ENCODE measurements around the gene COX5B. TPM values are rescaled to one million over a fixed set of nuclear protein-coding genes. Genes with fewer than 3 reads are reported as not detected.
"Not testable (repeated sequence)": the region's sequence is repeated elsewhere in the genome, so short reads cannot be mapped to it uniquely, and the experiment has no call there.

COX5B gene
- 237 and 276 TPM in 2 replicates for total RNA-seq (2014; rRNA removed; shearing (Covaris generic))
- 156 and 171 TPM in 2 replicates for total RNA-seq (2022)
- Bru-seq, nascent RNA: percentile 89 among the genes with signal in this experiment
- percentile 89 among the genes with signal in this experiment for BruChase-seq, experiment 1, labeled RNA remaining after a 6-hour chase
- BruChase-seq, experiment 2, labeled RNA remaining after a 2-hour chase: percentile 74 among the genes with signal in this experiment
- long read RNA-seq, transcript COX5B-201 (4 exons, 712 nt): major isoform, 202 of 219 reads
- long read RNA-seq, partial matches to known transcripts: 7 of 219 reads
- long read RNA-seq, other reads (novel, unspliced or antisense): 4 of 219 reads

GRCh38 chr2:97645695-97646629 lies at the start of gene COX5B:
Gene COX5B (plus strand): TSS chr2:97646062. CDS start chr2:97646087, 25 bp downstream.
- Histone ChIP-seq H2AFZ (ENCODE audit: low read length) (peak within 1 kb of the TSS; percentile 99), H3K4me2 (ENCODE audit: low read length) (peak within 1 kb of the TSS; percentile 89), H3K36me3 (ENCODE audit: insufficient read depth, low read length) (peaks cover 39% of the 10 kb centered on the region), H3K4me1 (ENCODE audit: insufficient read depth, low read length, poor library complexity, severe bottlenecking) (peaks cover 20% of the 10 kb centered on the region), H3K4me3 (ENCODE audit: low read depth, low read length, poor library complexity, severe bottlenecking) (peak within 1 kb of the TSS; percentile 88), H3K79me2 (ENCODE audit: insufficient read depth, low read depth, low read length) (peaks cover 16% of the 10 kb centered on the region), H3K9me2 (ENCODE audit: insufficient read depth, low read length) (no peaks in the 10 kb centered on the region), H3K9me3 (ENCODE audit: low read length) (no peaks in the 10 kb centered on the region), H3K27ac (ENCODE audit: low read depth, low read length, poor library complexity, severe bottlenecking) (peak within 1 kb of the TSS; percentile 28), H4K20me1 (ENCODE audit: insufficient read depth, low read length) (no peaks in the 10 kb centered on the region)
- TF ChIP-seq EZH2phosphoT487 (IDR thresholded peaks at IDR 0.05; ENCODE audit: borderline replicate concordance, low read depth, low read length): no peak
- no peak for TF ChIP-seq CTCF (conservative IDR thresholded peaks at IDR 0.05; ENCODE audit: low read length)
- ChIA-PET POLR2A (interaction anchor here (0.5 to 4.2 kb wide), 8 partner anchors 11 to 72 kb away, joined by 3 to 44 read pairs (median 3); partner anchors contain the start of gene ACTR1B), CTCF (ENCODE audit: unreplicated experiment) (interaction anchor here (1.4 to 1.7 kb wide), 3 partner anchors 15 to 18 kb away, joined by 4 to 7 read pairs (median 4); partner anchors contain the start of gene ACTR1B)
- intact Hi-C loops (cut with micrococcal nuclease; ENCODE audit: unreplicated experiment): loop anchor here (1.0 kb wide), 1 partner anchor 18 kb away; the partner anchor contains the start of gene ACTR1B
- no TSS peak for BruUV-seq (replicated peaks)
- peak; percentile 98 for DNase-seq (ENCODE audit: low spot score)

GRCh38 chr2:97596180-97596579 lies 49.7 kb upstream of the COX5B start:
- H2AFZ ChIP-seq (ENCODE audit: low read length); H3K4me1 ChIP-seq (ENCODE audit: insufficient read depth, low read length, poor library complexity, severe bottlenecking); H3K9me3 ChIP-seq (ENCODE audit: low read length); CTCF ChIA-PET (ENCODE audit: unreplicated experiment); H3K36me3 ChIP-seq (ENCODE audit: insufficient read depth, low read length); H3K4me2 ChIP-seq (ENCODE audit: low read length); H3K79me2 ChIP-seq (ENCODE audit: insufficient read depth, low read depth, low read length); H3K27ac ChIP-seq (ENCODE audit: low read depth, low read length, poor library complexity, severe bottlenecking); DNase-seq (ENCODE audit: low spot score); H3K4me3 ChIP-seq (ENCODE audit: low read depth, low read length, poor library complexity, severe bottlenecking); H3K9me2 ChIP-seq (ENCODE audit: insufficient read depth, low read length); BruUV-seq (replicated peaks); POLR2A ChIA-PET; intact Hi-C loops (cut with micrococcal nuclease; ENCODE audit: unreplicated experiment); H4K20me1 ChIP-seq (ENCODE audit: insufficient read depth, low read length): not testable (repeated sequence)

GRCh38 chr2:97601537-97601936 lies 44.3 kb upstream of the COX5B start:
- H3K9me3 ChIP-seq (ENCODE audit: low read length); CTCF ChIA-PET (ENCODE audit: unreplicated experiment); POLR2A ChIA-PET; H3K4me3 ChIP-seq (ENCODE audit: low read depth, low read length, poor library complexity, severe bottlenecking); H3K4me2 ChIP-seq (ENCODE audit: low read length); H3K9me2 ChIP-seq (ENCODE audit: insufficient read depth, low read length); DNase-seq (ENCODE audit: low spot score); H3K79me2 ChIP-seq (ENCODE audit: insufficient read depth, low read depth, low read length); H3K27ac ChIP-seq (ENCODE audit: low read depth, low read length, poor library complexity, severe bottlenecking); BruUV-seq (replicated peaks); H2AFZ ChIP-seq (ENCODE audit: low read length); H3K4me1 ChIP-seq (ENCODE audit: insufficient read depth, low read length, poor library complexity, severe bottlenecking); H4K20me1 ChIP-seq (ENCODE audit: insufficient read depth, low read length); intact Hi-C loops (cut with micrococcal nuclease; ENCODE audit: unreplicated experiment); H3K36me3 ChIP-seq (ENCODE audit: insufficient read depth, low read length): not testable (repeated sequence)

- H3K9me2 ChIP-seq (ENCODE audit: insufficient read depth, low read length); BruUV-seq (replicated peaks); CTCF ChIA-PET (ENCODE audit: unreplicated experiment); H2AFZ ChIP-seq (ENCODE audit: low read length); H4K20me1 ChIP-seq (ENCODE audit: insufficient read depth, low read length); intact Hi-C loops (cut with micrococcal nuclease; ENCODE audit: unreplicated experiment); POLR2A ChIA-PET; H3K4me1 ChIP-seq (ENCODE audit: insufficient read depth, low read length, poor library complexity, severe bottlenecking); DNase-seq (ENCODE audit: low spot score); H3K4me2 ChIP-seq (ENCODE audit: low read length); H3K36me3 ChIP-seq (ENCODE audit: insufficient read depth, low read length); H3K79me2 ChIP-seq (ENCODE audit: insufficient read depth, low read depth, low read length); H3K27ac ChIP-seq (ENCODE audit: low read depth, low read length, poor library complexity, severe bottlenecking); H3K4me3 ChIP-seq (ENCODE audit: low read depth, low read length, poor library complexity, severe bottlenecking); H3K9me3 ChIP-seq (ENCODE audit: low read length): not testable (repeated sequence)
Observed at GRCh38 chr2:97605109-97605508, 40.8 kb upstream of the COX5B start.

- DNase-seq (ENCODE audit: low spot score); H3K4me3 ChIP-seq (ENCODE audit: low read depth, low read length, poor library complexity, severe bottlenecking); POLR2A ChIA-PET; CTCF ChIA-PET (ENCODE audit: unreplicated experiment); H3K4me1 ChIP-seq (ENCODE audit: insufficient read depth, low read length, poor library complexity, severe bottlenecking); H2AFZ ChIP-seq (ENCODE audit: low read length); H3K4me2 ChIP-seq (ENCODE audit: low read length); H3K36me3 ChIP-seq (ENCODE audit: insufficient read depth, low read length); H3K9me2 ChIP-seq (ENCODE audit: insufficient read depth, low read length); H3K27ac ChIP-seq (ENCODE audit: low read depth, low read length, poor library complexity, severe bottlenecking); intact Hi-C loops (cut with micrococcal nuclease; ENCODE audit: unreplicated experiment); BruUV-seq (replicated peaks); H3K9me3 ChIP-seq (ENCODE audit: low read length); H4K20me1 ChIP-seq (ENCODE audit: insufficient read depth, low read length); H3K79me2 ChIP-seq (ENCODE audit: insufficient read depth, low read depth, low read length): not testable (repeated sequence)
Observed at GRCh38 chr2:97605524-97606339, 40.1 kb upstream of the COX5B start.

Data from OCI-LY7 (cell line).